Activated B cell treated with CpG ODN at 0.5 μM for 24 hours (primary cell): ENCODE results near the gene XKR3. TPM values are rescaled to one million over a fixed set of nuclear protein-coding genes. Genes with fewer than 3 reads are reported as not detected.
A peak's percentile ranks its signal among the peaks of the same experiment; 100 is the strongest.

ENCODE experiments used
- ATAC-seq: fragments of 200-7000 bp; cut with Tn5 transposase; one replicate; pipeline ENCODE4 v1.10.0; 2021; ENCODE audit warnings: low read depth, mild to moderate bottlenecking, moderate library complexity
- CTCF ChIA-PET: fragments of 350-600 bp; sonication (Branson Sonifier 250); formaldehyde crosslinking; loops from one replicate; lab custom pipeline; 2021; ENCODE audit warnings: antibody characterized with exemption; lab: Charles Lee
- POLR2A ChIA-PET: fragments of 350-600 bp; sonication (Branson Sonifier 250); formaldehyde crosslinking; loops from one replicate; lab custom pipeline; 2021; ENCODE audit warnings: antibody characterized with exemption; lab: Charles Lee
- DNase-seq: peaks from one replicate; pipeline ENCODE4 v3.0.0; 2022
- H3K27ac Mint-ChIP-seq: one replicate; pipeline ENCODE4 v1.8.0; 2020; ENCODE audit warnings: mixed read lengths
- H3K27me3 Mint-ChIP-seq: one replicate; pipeline ENCODE4 v1.8.0; 2021; ENCODE audit warnings: mixed read lengths
- H3K36me3 Mint-ChIP-seq: one replicate; pipeline ENCODE4 v1.8.0; 2021; ENCODE audit warnings: low read depth, mixed read lengths
- H3K4me1 Mint-ChIP-seq: one replicate; pipeline ENCODE4 v1.8.0; 2021; ENCODE audit warnings: mixed read lengths
- H3K4me3 Mint-ChIP-seq: one replicate; pipeline ENCODE4 v1.8.0; 2020; ENCODE audit warnings: mild to moderate bottlenecking, mixed read lengths
- H3K9me3 Mint-ChIP-seq: one replicate; pipeline ENCODE4 v1.8.0; 2020; ENCODE audit warnings: mixed read lengths
- intact Hi-C: fragments of 100-400 bp; cut with micrococcal nuclease; formaldehyde crosslinking; loops from one replicate; pipeline ENCODE4 v1.15.1; 2024
- total RNA-seq: library from RNA; stranded (reverse); gene quantifications from 2 replicates; pipeline ENCODE4 v1.2.3, GENCODE V29; 2022
- TF ChIP-seq, protein P1 (sequence below): fragments of 200-600 bp; IDR thresholded peaks from one replicate; pipeline ENCODE4 v1.8.0; 2022; ENCODE audit warnings: antibody characterized with exemption, mild to moderate bottlenecking

The XKR3 gene
- total RNA-seq, 1 donor from 2014 or later: 0.13 TPM

DNA sequence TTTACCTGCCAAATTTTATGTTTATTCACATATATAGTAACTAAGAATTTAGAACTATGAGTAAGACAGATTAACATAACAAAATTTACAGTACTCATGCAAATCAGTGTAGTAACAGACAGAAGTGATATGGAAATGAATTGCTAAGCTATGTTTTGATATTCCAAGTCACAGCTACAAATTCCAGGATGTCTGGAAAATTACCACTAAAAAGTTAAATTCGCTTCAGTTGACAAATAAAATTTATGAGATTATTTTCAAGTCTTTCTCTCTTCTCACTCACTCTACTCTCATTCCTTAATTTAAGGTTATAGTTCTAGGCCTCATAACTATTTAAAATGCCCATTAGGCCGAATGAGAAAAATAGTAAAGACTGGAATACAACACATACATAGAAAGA is 18.1 kb downstream of the XKR3 start:
- CTCF ChIA-PET: no interaction called here

DNA sequence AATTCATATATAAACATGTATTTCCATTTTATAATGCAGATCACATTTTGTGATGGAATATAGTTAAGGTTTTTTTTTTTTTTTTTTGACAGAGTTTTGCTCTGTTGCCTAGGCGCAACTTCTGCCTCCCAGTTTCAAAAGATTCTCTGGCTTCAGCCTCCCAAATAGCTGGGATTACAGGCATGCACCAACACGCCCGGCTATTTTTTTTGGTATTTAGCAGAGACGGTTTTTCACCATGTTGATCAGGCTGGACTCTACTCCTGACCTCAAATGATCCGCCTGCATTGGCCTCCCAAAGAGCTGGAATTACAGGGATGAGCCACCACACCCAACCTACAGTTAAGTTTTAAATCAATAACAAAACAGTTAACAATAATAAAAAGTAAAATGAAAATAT is 18.8 kb downstream of the XKR3 start:
- no peak for DNase-seq
- H3K27ac Mint-ChIP-seq: no peak overlapping the region
- H3K9me3 Mint-ChIP-seq: no peaks in the 10 kb centered on the region
- H3K4me3 Mint-ChIP-seq: no peak overlapping the region
- TF ChIP-seq, protein P1, sequence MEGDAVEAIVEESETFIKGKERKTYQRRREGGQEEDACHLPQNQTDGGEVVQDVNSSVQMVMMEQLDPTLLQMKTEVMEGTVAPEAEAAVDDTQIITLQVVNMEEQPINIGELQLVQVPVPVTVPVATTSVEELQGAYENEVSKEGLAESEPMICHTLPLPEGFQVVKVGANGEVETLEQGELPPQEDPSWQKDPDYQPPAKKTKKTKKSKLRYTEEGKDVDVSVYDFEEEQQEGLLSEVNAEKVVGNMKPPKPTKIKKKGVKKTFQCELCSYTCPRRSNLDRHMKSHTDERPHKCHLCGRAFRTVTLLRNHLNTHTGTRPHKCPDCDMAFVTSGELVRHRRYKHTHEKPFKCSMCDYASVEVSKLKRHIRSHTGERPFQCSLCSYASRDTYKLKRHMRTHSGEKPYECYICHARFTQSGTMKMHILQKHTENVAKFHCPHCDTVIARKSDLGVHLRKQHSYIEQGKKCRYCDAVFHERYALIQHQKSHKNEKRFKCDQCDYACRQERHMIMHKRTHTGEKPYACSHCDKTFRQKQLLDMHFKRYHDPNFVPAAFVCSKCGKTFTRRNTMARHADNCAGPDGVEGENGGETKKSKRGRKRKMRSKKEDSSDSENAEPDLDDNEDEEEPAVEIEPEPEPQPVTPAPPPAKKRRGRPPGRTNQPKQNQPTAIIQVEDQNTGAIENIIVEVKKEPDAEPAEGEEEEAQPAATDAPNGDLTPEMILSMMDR: no peak
- H3K36me3 Mint-ChIP-seq: no peaks in the 10 kb centered on the region
- H3K27me3 Mint-ChIP-seq: no peaks in the 10 kb centered on the region
- POLR2A ChIA-PET: interaction anchor here (0.7 kb wide), 1 partner anchor 19 kb away, joined by 9 read pairs; the partner anchor contains the start of gene XKR3
- no peak for ATAC-seq
- intact Hi-C loops: no loop called here
- CTCF ChIA-PET: no interaction called here
- peaks cover 31% of the 10 kb centered on the region for H3K4me1 Mint-ChIP-seq

More for the DNA sequence above, 18.1 kb downstream of the XKR3 start:
- POLR2A ChIA-PET: no interaction called here
- H3K4me3 Mint-ChIP-seq: no peak overlapping the region
- ATAC-seq (no peak), DNase-seq (no peak)
- TF ChIP-seq, protein P1: no peak
- no peaks in the 10 kb centered on the region for H3K36me3 Mint-ChIP-seq
- H3K9me3 Mint-ChIP-seq: no peaks in the 10 kb centered on the region
- peaks cover 39% of the 10 kb centered on the region for H3K4me1 Mint-ChIP-seq
- H3K27ac Mint-ChIP-seq: no peak overlapping the region
- intact Hi-C loops: no loop called here
- H3K27me3 Mint-ChIP-seq: no peaks in the 10 kb centered on the region

DNA sequence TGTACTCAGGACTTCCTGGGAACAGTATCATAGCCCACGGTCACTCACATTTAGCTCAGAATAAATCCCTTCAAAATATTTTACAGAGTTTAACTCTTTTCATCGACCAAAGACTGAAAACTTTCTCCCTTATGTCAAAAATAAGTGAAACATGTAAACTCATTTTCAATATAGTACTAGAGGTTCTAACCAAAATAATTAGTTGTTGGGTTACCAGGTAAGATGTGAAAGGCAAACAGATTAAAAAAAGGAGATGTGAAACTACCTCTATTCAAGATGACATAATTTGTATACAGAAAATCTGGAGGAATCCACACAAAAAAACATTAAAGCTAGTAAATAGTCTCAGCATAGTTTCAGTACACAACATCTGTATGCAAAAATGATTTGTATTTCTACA is 20.3 kb downstream of the XKR3 start:
- POLR2A ChIA-PET: no interaction called here
- CTCF ChIA-PET: no interaction called here
- peaks cover 16% of the 10 kb centered on the region for H3K4me1 Mint-ChIP-seq
- no peaks in the 10 kb centered on the region for H3K27me3 Mint-ChIP-seq
- H3K4me3 Mint-ChIP-seq: no peak overlapping the region
- no peak for ATAC-seq
- no peak for DNase-seq
- H3K9me3 Mint-ChIP-seq: no peaks in the 10 kb centered on the region
- TF ChIP-seq, protein P1: no peak
- peak overlapping the region; percentile 6 for H3K27ac Mint-ChIP-seq
- H3K36me3 Mint-ChIP-seq: no peaks in the 10 kb centered on the region
- intact Hi-C loops: no loop called here

DNA sequence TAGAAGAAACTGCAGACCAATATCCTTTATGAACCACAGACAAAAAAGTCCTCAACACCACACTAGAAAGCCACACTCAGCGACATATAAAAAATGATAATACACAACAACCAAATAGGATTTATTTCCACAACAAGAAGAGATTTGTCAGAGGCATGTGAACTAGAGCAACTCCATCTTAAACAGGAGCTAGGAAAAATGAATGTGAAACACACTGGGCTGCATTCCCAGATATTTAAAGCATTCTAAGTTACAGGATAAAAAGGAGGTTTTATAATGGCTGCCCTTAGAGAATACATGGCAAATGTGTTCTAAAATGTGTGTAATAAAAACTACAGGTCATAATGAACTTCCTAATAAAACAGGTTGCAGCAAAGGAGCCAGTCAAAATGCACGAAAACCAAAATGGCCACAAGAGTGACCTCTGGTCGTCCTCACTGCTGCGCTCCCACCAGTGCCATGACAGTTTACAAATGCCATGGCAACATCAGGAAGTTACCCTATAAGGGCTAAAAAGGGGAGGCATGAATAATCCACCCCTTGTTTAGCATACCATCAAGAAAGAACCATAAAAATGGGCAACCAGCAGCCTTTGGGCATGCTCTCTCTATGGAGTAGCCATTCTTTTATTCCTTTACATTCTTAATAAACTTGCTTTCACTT is 21.8 kb downstream of the XKR3 start:
- Mint-ChIP-seq H3K9me3 (no peaks in the 10 kb centered on the region), H3K4me3 (no peak overlapping the region), H3K4me1 (peaks cover 14% of the 10 kb centered on the region), H3K27ac (no peak overlapping the region), H3K36me3 (no peaks in the 10 kb centered on the region), H3K27me3 (no peaks in the 10 kb centered on the region)
- intact Hi-C loops: no loop called here
- ChIA-PET POLR2A (no interaction called here), CTCF (no interaction called here)
- no peak for ATAC-seq
- TF ChIP-seq, protein P1: no peak
- no peak for DNase-seq

DNA sequence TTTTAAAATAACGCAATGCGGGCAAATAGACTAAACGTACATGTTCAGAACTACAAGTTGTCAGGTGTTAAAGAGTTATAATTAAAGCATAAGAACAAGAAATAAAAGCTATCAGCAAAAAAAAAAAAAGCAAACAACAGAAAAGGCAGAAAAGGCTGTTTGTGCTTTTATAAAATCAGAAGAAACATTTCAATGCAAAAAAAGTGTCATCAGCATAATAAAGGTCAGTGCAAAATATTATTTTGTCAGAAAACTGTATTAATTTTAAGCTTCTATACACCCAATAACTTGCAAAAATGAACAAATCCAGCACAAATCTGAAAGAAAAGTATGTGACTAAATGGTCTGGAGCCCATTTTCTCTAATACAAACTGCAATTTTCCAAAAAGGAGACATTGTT is 23.6 kb downstream of the XKR3 start:
- H3K4me1 Mint-ChIP-seq: peaks cover 21% of the 10 kb centered on the region
- ChIA-PET CTCF (no interaction called here), POLR2A (no interaction called here)
- no peak overlapping the region for H3K27ac Mint-ChIP-seq
- no peaks in the 10 kb centered on the region for H3K9me3 Mint-ChIP-seq
- H3K36me3 Mint-ChIP-seq: no peaks in the 10 kb centered on the region
- no peaks in the 10 kb centered on the region for H3K27me3 Mint-ChIP-seq
- no peak for ATAC-seq
- TF ChIP-seq, protein P1: no peak
- intact Hi-C loops: no loop called here
- H3K4me3 Mint-ChIP-seq: no peak overlapping the region
- no peak for DNase-seq
